ENCODE measurements around the gene MED15. TPM values are rescaled to one million over a fixed set of nuclear protein-coding genes. Genes with fewer than 3 reads are reported as not detected.

MED15 gene
- total RNA-seq, 3 donors from 2014 or later (not counting 1 experiment from before 2014, with no cell fraction given), result 269 to 291 (median 270) TPM

DNA sequence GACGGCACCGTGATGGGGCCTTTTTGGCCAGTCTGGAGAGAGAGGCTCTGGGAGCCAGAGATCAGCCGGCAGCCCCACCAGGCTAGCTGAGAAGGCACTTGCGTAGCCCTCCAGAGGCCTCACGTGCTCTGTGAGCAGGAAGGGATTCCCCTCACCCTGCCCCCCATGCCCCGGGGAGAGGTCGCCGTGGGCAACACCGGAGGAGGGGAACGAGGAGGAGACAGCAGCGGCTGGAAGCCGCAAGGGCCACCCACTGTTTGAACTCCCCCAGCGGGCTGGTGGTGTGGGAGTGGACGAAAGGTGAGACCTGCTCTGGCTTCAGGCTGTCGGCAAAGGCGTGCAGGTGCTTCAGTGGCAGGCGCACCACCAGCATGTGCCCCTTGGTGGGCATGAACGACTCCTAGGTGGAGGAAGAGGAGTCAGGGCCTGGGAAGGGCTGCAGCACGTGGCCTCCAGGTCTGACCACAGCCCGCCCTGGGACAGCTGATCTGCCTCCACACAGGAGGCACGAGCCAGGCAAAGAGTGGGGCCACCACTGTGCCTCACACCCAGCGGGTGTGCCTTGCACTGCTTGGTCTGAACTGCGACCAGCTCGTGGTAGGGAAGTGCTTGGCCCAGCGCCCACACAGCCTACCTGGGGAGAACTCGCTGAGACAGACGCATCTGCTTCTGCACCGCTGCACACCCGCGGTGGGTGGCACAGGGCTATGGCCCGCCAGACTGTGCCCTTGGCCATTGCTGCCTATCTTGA is 99.9 kb downstream of the MED15 start:
- ATAC-seq (peak; percentile 31 to 51 (median 41)), DNase-seq (peak in 1 of 2 donors; percentile 31)
- peaks cover 71% of the 10 kb centered on the region for H3K4me1 ChIP-seq (ENCODE audit: control insufficient read depth, insufficient read depth, low read length)
- Mint-ChIP-seq H3K4me3 (peak overlapping the region; percentile 13), H3K36me3 (no peaks in the 10 kb centered on the region), H3K9me3 (no peaks in the 10 kb centered on the region), H3K27me3 (ENCODE audit: low read depth in 2 of 2) (no peaks in the 10 kb centered on the region), H3K4me1 (peaks cover 45 to 69% of the 10 kb centered on the region in 2 donors), H3K27ac (peak overlapping the region in 1 of 2 donors; percentile 92)
- H3K36me3 ChIP-seq (ENCODE audit: control insufficient read depth, insufficient read depth, low read length), result no peaks in the 10 kb centered on the region
- H3K9me3 ChIP-seq (ENCODE audit: control insufficient read depth, insufficient read depth, low read length), result no peaks in the 10 kb centered on the region
- 47% methylated on average over 31 of the region's 31 CpGs for WGBS (ENCODE audit: insufficient coverage)
- TF ChIP-seq, protein P1, sequence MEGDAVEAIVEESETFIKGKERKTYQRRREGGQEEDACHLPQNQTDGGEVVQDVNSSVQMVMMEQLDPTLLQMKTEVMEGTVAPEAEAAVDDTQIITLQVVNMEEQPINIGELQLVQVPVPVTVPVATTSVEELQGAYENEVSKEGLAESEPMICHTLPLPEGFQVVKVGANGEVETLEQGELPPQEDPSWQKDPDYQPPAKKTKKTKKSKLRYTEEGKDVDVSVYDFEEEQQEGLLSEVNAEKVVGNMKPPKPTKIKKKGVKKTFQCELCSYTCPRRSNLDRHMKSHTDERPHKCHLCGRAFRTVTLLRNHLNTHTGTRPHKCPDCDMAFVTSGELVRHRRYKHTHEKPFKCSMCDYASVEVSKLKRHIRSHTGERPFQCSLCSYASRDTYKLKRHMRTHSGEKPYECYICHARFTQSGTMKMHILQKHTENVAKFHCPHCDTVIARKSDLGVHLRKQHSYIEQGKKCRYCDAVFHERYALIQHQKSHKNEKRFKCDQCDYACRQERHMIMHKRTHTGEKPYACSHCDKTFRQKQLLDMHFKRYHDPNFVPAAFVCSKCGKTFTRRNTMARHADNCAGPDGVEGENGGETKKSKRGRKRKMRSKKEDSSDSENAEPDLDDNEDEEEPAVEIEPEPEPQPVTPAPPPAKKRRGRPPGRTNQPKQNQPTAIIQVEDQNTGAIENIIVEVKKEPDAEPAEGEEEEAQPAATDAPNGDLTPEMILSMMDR (IDR thresholded peaks at IDR 0.05), result no peak
- peak overlapping the region; percentile 48 for H3K27ac ChIP-seq (ENCODE audit: low read length)
- H3K4me3 ChIP-seq (ENCODE audit: low read length), result no peak overlapping the region
- intact Hi-C loops (cut with micrococcal nuclease), result loop anchor here (2.0 kb wide), 1 partner anchor 133 kb away; no protein-coding TSS in a partner anchor
- no peaks in the 10 kb centered on the region for H3K27me3 ChIP-seq (ENCODE audit: control insufficient read depth, insufficient read depth, low read length)

DNA sequence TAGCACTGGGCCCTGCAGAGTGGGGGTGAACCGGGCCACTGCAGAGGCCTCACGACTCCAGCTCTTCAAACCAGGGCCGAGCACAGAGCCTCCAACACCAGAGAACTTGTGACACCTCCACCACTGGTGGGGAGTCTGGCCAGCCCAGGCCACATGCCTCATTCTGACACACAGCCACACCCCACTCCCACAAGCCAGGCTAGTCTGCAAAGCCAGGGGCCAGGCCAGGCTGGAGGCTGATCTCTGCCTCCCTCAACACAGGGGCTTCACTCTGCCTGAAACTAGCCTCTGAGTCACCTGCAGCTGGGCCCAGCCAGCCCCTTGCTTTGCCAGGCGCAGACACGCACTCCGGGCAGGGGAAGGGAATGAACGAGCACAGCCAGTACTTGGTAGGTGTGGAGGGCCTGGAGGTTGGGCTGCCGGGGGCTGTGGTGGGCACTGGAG is 102.9 kb downstream of the MED15 start:
- no peaks in the 10 kb centered on the region for H3K36me3 ChIP-seq (ENCODE audit: control insufficient read depth, insufficient read depth, low read length)
- ATAC-seq (peak; percentile 48 to 71 (median 59)), DNase-seq (peak in 1 of 2 donors; percentile 27)
- WGBS (ENCODE audit: insufficient coverage), result 54% methylated on average over 8 of the region's 8 CpGs
- Mint-ChIP-seq H3K27ac (peak overlapping the region; percentile 81 to 92), H3K27me3 (ENCODE audit: low read depth in 2 of 2) (no peaks in the 10 kb centered on the region), H3K36me3 (no peaks in the 10 kb centered on the region), H3K4me3 (peak overlapping the region; percentile 79), H3K4me1 (peaks cover 43 to 66% of the 10 kb centered on the region in 2 donors), H3K9me3 (no peaks in the 10 kb centered on the region)
- intact Hi-C loops (cut with micrococcal nuclease), result no loop called here
- peak overlapping the region; percentile 15 for H3K4me3 ChIP-seq (ENCODE audit: low read length)
- peak overlapping the region; percentile 61 for H3K27ac ChIP-seq (ENCODE audit: low read length)
- peaks cover 70% of the 10 kb centered on the region for H3K4me1 ChIP-seq (ENCODE audit: control insufficient read depth, insufficient read depth, low read length)
- H3K27me3 ChIP-seq (ENCODE audit: control insufficient read depth, insufficient read depth, low read length), result no peaks in the 10 kb centered on the region
- TF ChIP-seq, protein P1 (IDR thresholded peaks at IDR 0.05), result no peak
- no peaks in the 10 kb centered on the region for H3K9me3 ChIP-seq (ENCODE audit: control insufficient read depth, insufficient read depth, low read length)

DNA sequence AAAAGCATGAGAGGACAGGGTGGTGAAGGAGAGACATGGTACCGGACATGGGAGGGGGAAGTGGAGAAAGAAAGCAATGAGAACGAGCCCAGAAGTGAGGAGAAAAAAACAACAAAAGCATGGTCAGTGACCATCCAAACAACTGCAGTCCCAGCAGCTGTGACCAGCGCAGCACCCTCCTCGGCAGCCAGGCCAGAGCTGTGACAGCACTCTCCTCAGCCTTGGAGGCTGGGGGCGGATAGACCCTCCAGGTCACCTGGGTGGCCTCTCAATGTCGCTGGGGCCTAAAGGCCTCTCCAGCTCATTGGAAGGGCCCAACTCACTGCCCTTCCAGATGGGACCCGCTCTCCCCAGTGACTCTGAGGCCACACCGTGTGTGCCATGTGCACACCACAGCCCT is 103.3 kb downstream of the MED15 start:
- H3K27me3 ChIP-seq (ENCODE audit: control insufficient read depth, insufficient read depth, low read length), result no peaks in the 10 kb centered on the region
- DNase-seq, result no peak
- Mint-ChIP-seq H3K27me3 (ENCODE audit: low read depth in 2 of 2) (no peaks in the 10 kb centered on the region), H3K4me3 (peak overlapping the region; percentile 79), H3K9me3 (no peaks in the 10 kb centered on the region), H3K4me1 (peaks cover 43 to 62% of the 10 kb centered on the region in 2 donors), H3K36me3 (no peaks in the 10 kb centered on the region), H3K27ac (peak overlapping the region; percentile 81 to 92)
- TF ChIP-seq, protein P1 (IDR thresholded peaks at IDR 0.05), result no peak
- 78% methylated on average over 8 of the region's 8 CpGs for WGBS (ENCODE audit: insufficient coverage)
- H3K27ac ChIP-seq (ENCODE audit: low read length), result peak overlapping the region; percentile 61
- H3K36me3 ChIP-seq (ENCODE audit: control insufficient read depth, insufficient read depth, low read length), result no peaks in the 10 kb centered on the region
- intact Hi-C loops (cut with micrococcal nuclease), result no loop called here
- H3K4me1 ChIP-seq (ENCODE audit: control insufficient read depth, insufficient read depth, low read length), result peaks cover 70% of the 10 kb centered on the region
- no peaks in the 10 kb centered on the region for H3K9me3 ChIP-seq (ENCODE audit: control insufficient read depth, insufficient read depth, low read length)
- H3K4me3 ChIP-seq (ENCODE audit: low read length), result peak overlapping the region; percentile 15
- no peak for ATAC-seq
